K562 (cell line): Measurements from ENCODE around the gene NGRN. TPM values are rescaled to one million over a fixed set of nuclear protein-coding genes. Genes with fewer than 3 reads are reported as not detected.

Experiments
- ASH1L ChIP-seq: fragments of 450-650 bp; IDR thresholded peaks from 2 replicates; pipeline ENCODE4 v1.6.1; 2018; ENCODE audit warnings: borderline replicate concordance, mild to moderate bottlenecking, low read depth; ENCODE audit not compliant: partially characterized antibody
- ATF7 ChIP-seq: fragments of 450-650 bp; IDR thresholded peaks from 2 replicates; pipeline ENCODE4 v1.7.1; 2014; ENCODE audit warnings: mild to moderate bottlenecking, moderate library complexity
- BRCA1 ChIP-seq, 2 experiments: fragments of 450-650 bp in 1 of 2; sonication (generic) in 1 of 2; formaldehyde crosslinking in 1 of 2; IDR thresholded peaks; 2 replicates each; pipeline versions ENCODE4 v1.5.0 to v1.6.1; 2017 to 2020; ENCODE audit warnings: mild to moderate bottlenecking in 1 of 2, missing genetic modification reagents in 1 of 2
- CXXC5 ChIP-seq: fragments of 250-450 bp; sonication (Bioruptor Pico); IDR thresholded peaks from 2 replicates; pipeline ENCODE4 v1.8.0; 2022; ENCODE audit warnings: inconsistent platforms, mild to moderate bottlenecking, moderate library complexity
- DPF2 ChIP-seq: fragments of 450-650 bp; IDR thresholded peaks from 2 replicates; pipeline ENCODE4 v1.6.1; 2016
- FOS ChIP-seq: IDR thresholded peaks from 3 replicates; pipeline ENCODE4 v1.6.1; 2011; ENCODE audit not compliant: insufficient read length; ENCODE audit errors: extremely low read depth
- ID3 ChIP-seq, 2 experiments: fragments of 250-450 bp in 1 of 2; fragments of 450-650 bp in 1 of 2; sonication (Bioruptor Pico) in 1 of 2; IDR thresholded peaks; 2 replicates each; pipeline versions ENCODE4 v1.6.1 to v1.8.0; 2016 to 2021; ENCODE audit warnings: mild to moderate bottlenecking in 2 of 2, moderate library complexity in 2 of 2, missing compliant biosample characterization in 1 of 2, missing genetic modification characterization in 1 of 2
- MGA ChIP-seq: fragments of 450-650 bp; IDR thresholded peaks from 2 replicates; pipeline ENCODE4 v1.6.1; 2016; ENCODE audit warnings: mild to moderate bottlenecking, moderate library complexity
- NFXL1 ChIP-seq: fragments of 450-650 bp; formaldehyde crosslinking; IDR thresholded peaks from 2 replicates; pipeline ENCODE4 v1.4.0; 2021; ENCODE audit warnings: mild to moderate bottlenecking
- RBM22 ChIP-seq: fragments of 200-400 bp; formaldehyde crosslinking; IDR thresholded peaks from 2 replicates; pipeline ENCODE4 v1.6.1; 2018; ENCODE audit warnings: low read length, low read depth; ENCODE audit not compliant: poor library complexity, severe bottlenecking
- STAG1 ChIP-seq: sonication (generic); formaldehyde crosslinking; IDR thresholded peaks from 2 replicates; pipeline ENCODE4 v1.5.0; 2020; ENCODE audit warnings: missing genetic modification reagents, borderline replicate concordance
- TAF9B ChIP-seq: fragments of 450-650 bp; IDR thresholded peaks from 2 replicates; pipeline ENCODE4 v1.6.1; 2018; ENCODE audit warnings: mild to moderate bottlenecking; ENCODE audit not compliant: partially characterized antibody
- ZBTB17 ChIP-seq: fragments of 450-650 bp; formaldehyde crosslinking; IDR thresholded peaks from 2 replicates; pipeline ENCODE4 v1.4.0; 2020; ENCODE audit warnings: mild to moderate bottlenecking
- ZKSCAN1 ChIP-seq: fragments of 150-350 bp; IDR thresholded peaks from 2 replicates; pipeline ENCODE4 v1.6.1; 2016; ENCODE audit warnings: low read depth, low read length
- polyA plus RNA-seq, 8 experiments: library from polyadenylated mRNA; depleted of rRNA in 4 of 8; stranded (reverse) in 5 of 8; unstranded in 3 of 8; fragments of >200 nt; fragmentation: Nextera tagmentation in 2 of 8; fragmentation: Illumina TruSeq in 1 of 8; extraction: Ambion mirVana in 2 of 8; extraction: Trizol in 1 of 8; gene quantifications; 2 replicates each; pipeline versions ENCODE4 v1.2.1 to v1.2.3, GENCODE V29; 2011 to 2014; ENCODE audit warnings: inconsistent platforms in 1 of 8, missing spikeins in 1 of 8
- total RNA-seq, 7 experiments: library from RNA; depleted of rRNA in 6 of 7; stranded (reverse); fragments of >200 nt in 6 of 7; fragmentation: Illumina TruSeq in 2 of 7; extraction: Trizol in 2 of 7; gene quantifications; 2 replicates each; pipeline versions ENCODE4 v1.2.1 to v1.2.3, GENCODE V29; 2011 to 2021; ENCODE audit warnings: low replicate concordance in 1 of 7
- TF ChIP-seq, protein P1 (sequence below): fragments of 450-650 bp; IDR thresholded peaks from 2 replicates; pipeline ENCODE4 v1.6.1; 2016; ENCODE audit warnings: low read depth, mild to moderate bottlenecking, moderate library complexity

The NGRN gene
- total and polyA plus RNA-seq, 9 of the 15 experiments (the other 6 are each of a cell fraction or from before 2014, with no cell fraction given): 14.0 to 73.4 (median 60.0) TPM

DNA sequence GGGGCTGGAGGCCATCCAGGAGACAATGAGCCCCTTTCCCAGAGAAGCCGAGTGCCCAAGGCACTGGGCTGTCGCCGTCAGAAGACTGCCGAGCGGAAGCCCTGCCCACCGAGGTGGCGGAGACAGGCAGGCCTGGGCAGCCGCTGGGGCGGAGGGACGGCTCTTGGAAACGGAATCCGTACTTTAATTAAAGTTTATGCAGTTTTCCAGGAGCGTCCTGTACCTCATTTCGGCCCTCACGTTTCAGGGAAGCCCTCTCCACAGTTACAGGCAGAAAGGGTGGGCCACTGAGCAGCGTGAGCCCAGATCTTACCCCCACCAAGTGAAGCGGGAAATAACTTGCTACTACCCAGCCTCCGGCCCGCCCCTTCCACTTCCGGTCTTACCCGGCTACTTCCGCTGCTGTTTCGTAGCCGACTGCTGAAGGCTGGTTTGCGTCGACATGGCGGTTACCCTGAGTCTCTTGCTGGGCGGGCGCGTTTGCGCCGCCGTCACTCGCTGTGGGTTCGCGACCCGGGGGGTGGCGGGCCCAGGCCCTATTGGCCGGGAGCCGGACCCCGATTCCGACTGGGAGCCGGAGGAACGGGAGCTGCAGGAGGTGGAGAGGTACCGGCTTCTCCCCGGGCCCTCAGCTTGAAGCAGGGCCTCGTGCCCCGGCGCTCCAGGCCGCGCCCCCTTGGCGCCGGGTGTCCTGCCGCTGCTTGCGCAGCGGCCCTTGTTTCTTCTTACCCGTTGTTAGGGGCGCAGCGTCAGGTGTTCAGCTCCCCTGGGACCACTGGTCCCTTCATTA lies at the start of gene NGRN (continued):
- TF ChIP-seq ZBTB17 (CRISPR knock-in tag) (no peak), FOS (no peak), STAG1 (no peak), DPF2 (0 out of 2 replicates have a peak, but pooled peaks have one; percentile 19), NFXL1 (CRISPR knock-in tag) (no peak), BRCA1 (IDR thresholded peaks at IDR 0.05) (no peak), BRCA1 (CRISPR knock-in tag; IDR thresholded peaks at IDR 0.05) (no peak), RBM22 (no peak), ID3 (CRISPR knock-in tag; IDR thresholded peaks at IDR 0.05) (no peak), ID3 (tag; IDR thresholded peaks at IDR 0.05) (peak; percentile 72; the same call in 1 of the 2 replicates), CXXC5 (CRISPR knock-in tag) (peak; percentile 76), TAF9B (peak; percentile 95), ASH1L (no peak), ATF7 (peak; percentile 67), ZKSCAN1 (no peak), MGA (peak; percentile 98)
- TF ChIP-seq, protein P1, sequence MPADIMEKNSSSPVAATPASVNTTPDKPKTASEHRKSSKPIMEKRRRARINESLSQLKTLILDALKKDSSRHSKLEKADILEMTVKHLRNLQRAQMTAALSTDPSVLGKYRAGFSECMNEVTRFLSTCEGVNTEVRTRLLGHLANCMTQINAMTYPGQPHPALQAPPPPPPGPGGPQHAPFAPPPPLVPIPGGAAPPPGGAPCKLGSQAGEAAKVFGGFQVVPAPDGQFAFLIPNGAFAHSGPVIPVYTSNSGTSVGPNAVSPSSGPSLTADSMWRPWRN: no peak
